ENCODE results near the gene EIF4G1.
"Not testable (repeated sequence)": the region's sequence is repeated elsewhere in the genome, so short reads cannot be mapped to it uniquely, and the experiment has no call there.

The EIF4G1 gene

DNA sequence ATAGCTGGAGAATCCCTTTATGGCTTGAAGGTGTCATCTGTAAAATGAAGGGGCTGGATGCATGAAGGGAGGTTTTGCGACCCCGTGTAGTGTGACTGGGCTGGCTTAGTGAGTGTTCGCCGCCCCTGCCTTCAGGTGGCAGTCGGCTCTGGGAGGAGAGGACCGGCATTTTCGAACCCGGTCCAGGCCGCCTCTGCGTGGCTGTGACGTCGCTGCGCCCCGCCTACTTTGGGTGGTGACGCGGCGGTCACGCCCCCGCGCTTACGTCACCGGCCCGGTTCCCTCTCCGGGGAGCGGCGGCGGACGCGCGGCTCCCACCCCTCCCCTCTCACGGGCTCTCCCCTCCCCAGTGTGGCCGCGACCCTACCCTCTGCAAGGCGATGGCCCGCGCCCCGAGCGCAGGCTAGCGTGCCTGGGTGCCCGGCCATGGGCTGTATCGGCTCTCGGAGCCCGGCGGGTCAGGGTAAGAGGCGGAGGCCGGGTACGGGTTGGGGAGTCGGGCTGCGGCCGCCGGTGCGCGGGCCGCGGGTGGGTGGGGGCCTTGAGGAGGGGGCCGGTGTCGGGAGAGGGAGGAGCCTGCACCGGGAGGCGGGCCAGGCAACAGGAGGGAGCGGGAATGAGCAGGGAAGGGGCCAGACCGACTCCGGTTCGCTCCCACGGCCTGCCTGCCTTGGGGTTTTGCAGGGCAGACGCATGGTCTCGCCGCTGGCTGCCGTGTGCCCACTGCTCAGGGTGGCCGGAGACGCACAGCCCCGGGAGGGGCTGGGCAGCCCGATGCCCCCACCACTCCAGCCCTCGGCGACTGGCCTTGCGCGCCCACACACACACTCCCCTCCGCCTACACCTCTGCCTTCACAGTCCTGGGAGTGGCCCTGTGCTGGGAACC lies 21.5 kb downstream of the EIF4G1 start:
- DNase-seq = peak; percentile 15

DNA sequence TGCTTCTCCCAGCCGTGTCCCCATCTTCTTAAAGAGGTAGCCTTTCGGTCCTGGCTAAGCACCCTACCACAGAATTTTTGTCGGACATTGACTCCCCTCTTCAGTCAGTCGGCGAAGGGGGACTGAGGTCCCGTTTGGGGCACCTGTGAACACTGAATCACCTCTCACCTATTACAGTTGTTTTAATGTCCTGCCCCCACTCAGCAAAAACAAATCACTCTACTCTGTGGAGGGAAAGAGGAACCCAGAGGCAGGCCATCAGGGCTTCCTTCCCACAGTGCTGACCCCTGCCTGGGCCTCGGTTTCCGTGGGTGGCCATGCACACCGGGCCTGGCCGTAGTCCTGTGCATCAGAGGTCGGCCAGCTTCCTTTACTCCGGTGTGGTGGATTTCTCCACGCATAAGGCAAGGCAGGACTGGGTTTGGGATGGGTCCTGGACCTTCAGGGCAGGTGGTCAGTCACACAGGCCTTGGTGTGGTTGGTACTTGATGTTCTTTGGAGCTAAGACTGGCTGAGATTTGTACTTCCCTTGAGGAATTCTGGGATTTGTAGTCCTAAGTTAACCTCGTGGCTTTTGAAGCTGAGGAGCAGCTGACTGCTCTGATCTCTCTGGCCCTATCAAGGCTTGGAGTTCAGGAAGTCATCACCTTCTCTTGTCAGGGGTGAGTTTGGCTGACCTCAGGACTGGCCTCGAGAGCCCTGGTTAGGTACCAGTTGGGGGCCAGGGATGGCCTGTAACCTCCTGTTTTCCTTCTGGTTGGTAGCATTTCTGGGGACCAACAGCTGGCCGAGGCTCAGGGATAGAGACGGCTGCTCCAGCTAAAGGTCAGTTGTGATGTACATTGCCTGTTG lies 22.4 kb downstream of the EIF4G1 start:
- DNase-seq = no peak

DNA sequence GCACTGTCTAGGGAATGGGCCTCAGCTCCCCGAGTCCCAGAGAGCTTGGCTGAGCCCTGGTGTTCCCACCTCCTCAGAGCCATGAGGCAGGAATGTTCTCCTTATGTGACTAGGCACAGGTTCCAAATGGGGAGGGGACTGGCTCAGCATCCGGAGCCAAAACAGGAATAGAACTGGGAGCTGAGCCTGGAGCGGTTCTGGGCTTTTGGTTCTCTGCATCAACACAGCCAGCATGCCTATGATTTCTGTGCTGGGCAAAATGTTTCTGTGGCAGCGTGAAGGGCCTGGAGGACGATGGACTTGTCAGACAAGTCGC lies 23.0 kb downstream of the EIF4G1 start, which contains the start of gene FAM131A:
Gene FAM131A (plus strand): TSS at position 202 of the 316 bp plus-strand sequence. CDS start 31 bp downstream, at position 233.
- no peak for DNase-seq

DNA sequence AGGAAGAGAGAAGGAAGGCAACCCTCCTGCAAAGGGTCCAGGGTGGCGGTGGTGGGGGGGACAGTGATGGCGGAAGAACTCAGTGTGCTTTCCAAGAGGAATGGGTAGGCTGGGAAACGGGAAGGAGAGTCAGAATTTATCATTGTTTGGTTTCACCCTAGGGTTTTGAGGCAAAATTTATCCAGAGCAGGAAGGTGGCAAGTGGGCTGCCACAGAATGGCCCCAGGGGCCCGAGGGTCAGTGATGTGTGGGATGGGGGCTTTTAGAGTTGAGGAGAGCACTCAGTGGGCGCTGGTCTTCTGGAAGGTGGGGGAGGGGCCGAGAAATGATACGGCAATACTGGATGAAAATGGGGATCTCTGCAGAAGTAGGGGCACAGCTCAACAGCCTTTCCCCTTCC lies 23.6 kb downstream of the EIF4G1 start:
- no peak for DNase-seq

DNA sequence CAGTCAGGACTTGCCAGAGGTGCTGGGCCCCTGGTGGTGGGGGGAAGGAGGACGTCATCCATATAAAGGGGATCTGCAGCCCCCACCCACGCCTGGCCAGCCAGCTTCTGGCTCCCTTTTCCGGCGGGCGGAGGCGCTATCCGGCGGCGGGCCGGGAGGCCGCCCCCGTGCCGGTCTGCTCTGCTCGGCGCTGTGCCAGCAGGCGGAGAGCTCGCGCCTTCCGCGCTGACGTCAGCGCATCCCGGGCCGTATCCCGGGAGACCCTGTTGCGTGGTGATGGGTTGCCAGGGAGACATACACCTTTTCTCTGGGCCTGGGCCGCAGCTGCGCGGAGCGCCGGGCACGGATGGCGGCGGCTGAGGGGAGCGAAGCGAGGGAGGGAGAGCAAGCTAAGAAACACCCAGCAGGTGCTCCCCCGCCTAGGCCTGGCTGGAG lies 24.1 kb downstream of the EIF4G1 start:
- DNase-seq = peak; percentile 82

DNA sequence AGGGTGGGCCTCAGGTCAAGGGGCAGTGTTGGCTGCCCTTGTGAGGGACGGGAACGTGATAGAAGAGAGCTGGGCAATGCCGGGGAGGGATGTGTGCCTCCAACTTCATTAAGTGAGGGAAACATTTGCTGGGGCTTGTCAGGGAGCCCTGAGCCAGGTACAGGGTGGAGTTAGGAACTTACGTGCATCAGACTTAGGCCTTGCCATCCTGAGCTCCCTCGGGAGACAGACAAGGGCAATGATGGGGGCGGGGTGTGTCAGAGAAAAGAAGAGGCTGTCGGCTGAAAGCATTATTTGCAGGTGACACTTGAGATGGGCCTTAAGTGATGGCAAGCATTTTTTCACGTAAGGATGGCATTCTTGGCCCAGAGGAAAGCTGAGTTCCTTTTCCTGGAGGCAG lies 24.6 kb downstream of the EIF4G1 start:
- no peak for DNase-seq

DNA sequence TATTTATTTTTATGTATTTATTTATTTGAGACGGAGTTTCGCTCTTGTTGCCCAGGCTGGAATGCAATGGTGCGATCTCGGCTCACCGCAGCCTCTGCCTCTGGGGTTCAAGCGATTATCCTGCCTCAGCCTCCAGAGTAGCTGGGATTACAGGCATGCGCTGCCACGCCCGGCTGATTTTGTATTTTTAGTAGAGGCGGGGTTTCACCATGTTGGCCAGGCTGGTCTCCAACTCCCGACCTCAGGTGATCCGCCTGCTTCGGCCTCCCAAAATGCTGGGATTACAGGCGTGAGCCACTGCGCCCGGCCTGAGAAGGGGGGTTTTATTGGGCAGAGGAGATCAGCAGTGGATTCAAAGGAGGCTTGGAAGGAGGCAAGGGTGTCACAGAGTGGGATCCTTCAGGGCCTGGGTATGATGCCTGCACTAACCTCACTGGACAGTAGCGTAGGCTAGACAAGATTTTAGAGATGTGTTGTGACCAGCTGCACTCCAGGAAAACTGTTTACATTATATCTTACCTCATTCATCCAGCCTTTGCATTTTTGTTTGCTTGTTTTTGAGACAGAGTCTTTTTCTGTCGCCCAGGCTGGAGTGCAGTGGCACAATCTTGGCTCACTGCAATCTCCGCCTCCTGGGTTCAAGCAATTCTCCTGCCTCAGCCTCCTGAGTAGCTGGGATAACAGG lies 25.2 kb downstream of the EIF4G1 start:
- DNase-seq = not testable (repeated sequence)

DNA sequence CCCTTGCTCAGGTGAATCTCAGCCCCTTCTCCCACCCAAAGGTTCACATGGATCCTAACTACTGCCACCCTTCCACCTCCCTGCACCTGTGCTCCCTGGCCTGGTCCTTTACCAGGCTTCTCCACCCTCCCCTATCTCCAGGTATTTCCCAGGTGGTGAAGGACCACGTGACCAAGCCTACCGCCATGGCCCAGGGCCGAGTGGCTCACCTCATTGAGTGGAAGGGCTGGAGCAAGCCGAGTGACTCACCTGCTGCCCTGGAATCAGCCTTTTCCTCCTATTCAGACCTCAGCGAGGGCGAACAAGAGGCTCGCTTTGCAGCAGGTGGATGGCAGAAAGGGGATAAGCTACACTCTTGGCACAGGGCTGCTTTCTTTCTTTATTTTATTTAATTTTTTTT lies 27.5 kb downstream of the EIF4G1 start:
- no peak for DNase-seq

DNA sequence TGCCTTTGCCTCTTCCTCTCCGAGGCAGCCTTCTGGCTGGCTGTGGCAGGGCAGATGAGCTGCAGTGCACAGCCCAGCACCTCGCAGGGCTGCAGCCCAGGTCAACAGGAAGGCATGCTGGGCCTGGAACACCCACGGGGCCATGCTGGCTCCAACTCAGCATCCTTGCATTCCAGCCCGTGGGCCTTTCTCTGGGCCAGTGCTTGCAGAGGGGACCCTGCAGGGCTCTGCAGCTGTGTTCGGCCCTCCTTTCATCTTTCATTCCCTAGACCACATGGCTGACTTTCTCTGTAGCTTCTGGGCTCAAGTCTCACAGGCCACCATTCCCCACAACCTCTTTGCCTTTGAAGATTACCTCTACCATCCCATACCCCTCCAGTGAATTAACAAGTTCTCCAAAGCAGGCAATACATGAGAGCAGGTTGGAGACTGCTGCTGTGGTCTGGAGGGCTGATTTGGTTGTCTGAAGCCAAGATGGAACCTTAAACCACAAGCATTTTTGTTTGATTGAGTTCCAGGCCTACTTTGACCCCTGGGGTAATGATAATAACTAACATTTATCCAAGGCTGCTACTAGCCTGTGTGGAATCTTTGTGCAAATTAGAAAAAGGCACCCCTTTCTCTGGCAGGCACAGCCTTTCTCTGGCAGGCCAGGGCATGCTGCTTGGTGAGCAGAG lies 28.9 kb downstream of the EIF4G1 start:
- DNase-seq = no peak

DNA sequence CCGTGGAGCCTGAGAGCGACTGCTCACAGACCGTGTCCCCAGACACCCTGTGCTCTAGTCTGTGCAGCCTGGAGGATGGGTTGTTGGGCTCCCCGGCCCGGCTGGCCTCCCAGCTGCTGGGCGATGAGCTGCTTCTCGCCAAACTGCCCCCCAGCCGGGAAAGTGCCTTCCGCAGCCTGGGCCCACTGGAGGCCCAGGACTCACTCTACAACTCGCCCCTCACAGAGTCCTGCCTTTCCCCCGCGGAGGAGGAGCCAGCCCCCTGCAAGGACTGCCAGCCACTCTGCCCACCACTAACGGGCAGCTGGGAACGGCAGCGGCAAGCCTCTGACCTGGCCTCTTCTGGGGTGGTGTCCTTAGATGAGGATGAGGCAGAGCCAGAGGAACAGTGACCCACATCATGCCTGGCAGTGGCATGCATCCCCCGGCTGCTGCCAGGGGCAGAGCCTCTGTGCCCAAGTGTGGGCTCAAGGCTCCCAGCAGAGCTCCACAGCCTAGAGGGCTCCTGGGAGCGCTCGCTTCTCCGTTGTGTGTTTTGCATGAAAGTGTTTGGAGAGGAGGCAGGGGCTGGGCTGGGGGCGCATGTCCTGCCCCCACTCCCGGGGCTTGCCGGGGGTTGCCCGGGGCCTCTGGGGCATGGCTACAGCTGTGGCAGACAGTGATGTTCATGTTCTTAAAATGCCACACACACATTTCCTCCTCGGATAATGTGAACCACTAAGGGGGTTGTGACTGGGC lies 30.3 kb downstream of the EIF4G1 start:
- no peak for DNase-seq

DNA sequence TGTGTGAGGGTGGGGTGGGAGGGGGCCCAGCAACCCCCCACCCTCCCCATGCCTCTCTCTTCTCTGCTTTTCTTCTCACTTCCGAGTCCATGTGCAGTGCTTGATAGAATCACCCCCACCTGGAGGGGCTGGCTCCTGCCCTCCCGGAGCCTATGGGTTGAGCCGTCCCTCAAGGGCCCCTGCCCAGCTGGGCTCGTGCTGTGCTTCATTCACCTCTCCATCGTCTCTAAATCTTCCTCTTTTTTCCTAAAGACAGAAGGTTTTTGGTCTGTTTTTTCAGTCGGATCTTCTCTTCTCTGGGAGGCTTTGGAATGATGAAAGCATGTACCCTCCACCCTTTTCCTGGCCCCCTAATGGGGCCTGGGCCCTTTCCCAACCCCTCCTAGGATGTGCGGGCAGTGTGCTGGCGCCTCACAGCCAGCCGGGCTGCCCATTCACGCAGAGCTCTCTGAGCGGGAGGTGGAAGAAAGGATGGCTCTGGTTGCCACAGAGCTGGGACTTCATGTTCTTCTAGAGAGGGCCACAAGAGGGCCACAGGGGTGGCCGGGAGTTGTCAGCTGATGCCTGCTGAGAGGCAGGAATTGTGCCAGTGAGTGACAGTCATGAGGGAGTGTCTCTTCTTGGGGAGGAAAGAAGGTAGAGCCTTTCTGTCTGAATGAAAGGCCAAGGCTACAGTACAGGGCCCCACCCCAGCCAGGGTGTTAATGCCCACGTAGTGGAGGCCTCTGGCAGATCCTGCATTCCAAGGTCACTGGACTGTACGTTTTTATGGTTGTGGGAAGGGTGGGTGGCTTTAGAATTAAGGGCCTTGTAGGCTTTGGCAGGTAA lies 31.1 kb downstream of the EIF4G1 start:
- no peak for DNase-seq

DNA sequence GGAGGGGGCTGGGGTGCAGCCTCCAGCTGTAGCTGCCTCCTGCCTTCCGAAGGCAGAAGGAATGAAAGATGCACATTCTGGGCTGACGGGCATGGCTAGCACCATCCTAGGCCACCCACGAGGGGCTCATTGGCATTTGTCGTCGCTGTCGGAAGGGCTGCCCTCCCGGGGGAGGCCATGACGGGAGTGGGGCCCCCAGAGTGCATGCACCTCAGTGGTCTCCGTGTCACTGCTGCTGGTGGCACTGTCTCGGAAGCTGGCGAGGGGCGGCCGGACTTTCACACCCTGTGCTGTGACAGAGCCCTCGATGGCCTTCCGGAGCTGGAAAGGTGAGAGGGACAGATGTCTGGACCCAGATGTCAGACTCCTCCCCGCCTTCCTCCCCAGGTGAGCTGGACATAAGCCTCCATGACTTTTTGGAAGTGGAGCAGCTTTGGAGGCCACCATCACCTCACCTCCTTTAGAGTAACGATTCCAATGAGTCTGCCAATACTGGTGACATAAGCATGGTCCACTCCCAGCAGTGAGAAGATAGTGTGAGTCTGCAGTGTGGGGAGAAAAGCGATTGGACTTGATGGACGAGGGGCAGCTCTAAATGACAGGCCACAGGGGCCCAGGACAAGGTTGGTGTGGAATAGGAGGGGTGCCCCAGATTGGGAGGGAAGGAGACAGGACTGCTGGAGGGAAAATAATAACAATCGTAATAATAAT lies 32.2 kb downstream of the EIF4G1 start:
- no peak for DNase-seq

DNA sequence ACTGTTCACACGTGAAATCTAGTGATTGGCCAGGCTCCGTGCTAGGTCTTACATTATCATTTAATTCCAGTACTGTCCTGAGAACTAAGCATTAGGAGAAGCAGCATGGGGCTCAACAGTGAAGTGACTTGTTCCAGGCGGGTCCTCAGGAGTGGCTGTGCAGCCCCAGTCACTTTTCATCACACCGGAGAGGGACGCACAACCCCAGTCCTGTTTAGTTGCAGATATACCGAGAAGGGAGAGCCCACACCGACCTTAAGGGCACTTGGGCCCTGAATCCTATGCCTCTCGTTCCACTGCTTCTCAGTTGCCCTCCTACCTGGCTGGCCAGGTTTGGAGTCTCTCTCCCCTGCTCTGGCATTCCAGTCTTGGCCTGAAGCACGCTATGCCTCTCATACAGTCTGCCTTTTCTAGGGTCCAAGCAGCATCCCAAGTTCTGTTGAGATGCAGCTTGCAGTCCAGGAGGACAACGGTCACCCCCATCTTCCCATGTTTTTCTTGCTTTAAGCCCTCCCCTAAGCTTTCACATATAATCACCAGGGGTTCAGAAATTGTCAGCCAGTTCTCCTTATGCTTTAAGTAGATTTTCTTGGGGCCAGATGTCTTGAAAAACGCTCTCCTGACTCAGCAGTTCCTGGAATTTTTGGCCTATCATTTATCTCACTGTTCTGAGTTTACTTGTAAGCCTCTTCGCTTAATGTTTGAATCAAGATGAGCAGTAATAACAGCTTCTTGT lies 33.1 kb downstream of the EIF4G1 start:
- no peak for DNase-seq

DNA sequence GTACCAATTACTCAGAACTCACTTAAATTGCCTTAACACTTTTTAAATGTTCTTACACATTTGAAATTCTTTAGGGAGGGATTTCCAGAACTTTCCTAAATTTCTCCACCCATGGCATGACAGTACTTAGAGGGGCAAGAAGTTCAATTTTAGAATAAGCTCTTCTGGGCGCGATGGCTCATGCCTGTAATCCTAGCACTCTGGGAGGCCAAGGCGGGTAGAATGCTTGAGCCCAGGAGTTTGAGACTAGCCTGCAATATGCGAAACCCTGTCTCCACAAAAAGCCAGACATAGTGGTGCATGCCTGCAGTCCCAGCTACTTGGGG lies 33.6 kb downstream of the EIF4G1 start:
- DNase-seq = no peak

DNA sequence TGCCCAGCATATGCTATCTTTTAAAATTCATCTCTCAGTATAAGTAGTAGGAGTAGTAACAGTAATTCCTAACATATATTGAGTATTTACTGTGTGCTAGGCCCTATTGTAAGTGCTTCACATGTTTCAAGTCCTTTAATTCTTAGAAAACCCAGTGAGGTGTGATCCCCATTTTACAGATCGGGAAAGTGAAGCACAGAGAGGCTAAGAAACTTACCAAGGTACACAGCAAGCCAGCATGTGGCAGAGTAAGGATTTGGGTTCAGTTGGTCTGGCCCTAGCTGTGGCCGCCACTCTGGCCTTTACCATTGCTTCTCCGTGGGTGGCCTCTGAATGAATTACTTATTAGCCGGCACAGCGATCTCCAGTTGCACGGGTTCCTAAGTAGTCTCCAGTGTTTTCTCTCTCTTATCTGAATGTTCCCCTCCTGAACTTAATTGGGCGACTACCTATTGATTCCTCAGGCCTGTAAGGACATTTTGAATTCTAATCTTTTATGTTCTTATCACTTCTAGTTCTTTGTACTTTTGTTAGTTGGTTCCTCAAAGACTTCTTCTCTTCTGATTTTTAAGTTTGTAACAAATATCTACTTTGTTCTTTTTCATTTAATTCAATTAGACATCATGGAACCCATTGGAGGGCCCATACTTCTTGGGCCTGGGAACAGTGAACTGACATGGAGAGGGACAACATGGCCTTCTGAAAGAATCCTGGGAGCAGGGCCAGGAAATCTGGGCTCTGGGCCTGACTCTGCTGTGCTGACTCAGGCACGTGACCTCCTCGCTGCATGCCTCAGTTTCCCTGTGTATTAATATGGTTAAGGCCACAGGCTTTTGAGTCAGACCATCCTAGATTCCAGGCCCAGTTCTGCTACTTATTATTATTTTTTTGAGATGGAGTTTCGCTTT lies 35.4 kb downstream of the EIF4G1 start:
- DNase-seq = no peak

DNA sequence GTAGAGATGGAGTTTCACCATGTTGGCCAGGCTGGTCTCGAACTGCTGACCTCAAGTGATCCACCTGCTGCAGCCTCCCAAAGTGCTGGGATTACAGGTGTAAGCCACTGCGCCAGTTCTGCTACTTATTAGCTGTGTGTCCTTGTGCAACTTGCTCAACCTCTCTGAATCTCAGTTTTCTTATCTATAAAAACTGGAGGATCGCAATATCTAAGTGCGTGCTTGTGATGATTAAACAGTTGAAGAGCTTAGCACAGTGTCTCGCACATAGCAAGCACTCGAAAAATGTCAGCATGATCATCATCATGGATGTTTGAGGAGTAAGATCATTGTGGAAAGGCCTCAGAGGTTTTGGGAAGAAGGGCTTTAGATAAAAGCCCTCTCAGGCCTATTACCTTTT lies 36.2 kb downstream of the EIF4G1 start:
- no peak for DNase-seq

DNA sequence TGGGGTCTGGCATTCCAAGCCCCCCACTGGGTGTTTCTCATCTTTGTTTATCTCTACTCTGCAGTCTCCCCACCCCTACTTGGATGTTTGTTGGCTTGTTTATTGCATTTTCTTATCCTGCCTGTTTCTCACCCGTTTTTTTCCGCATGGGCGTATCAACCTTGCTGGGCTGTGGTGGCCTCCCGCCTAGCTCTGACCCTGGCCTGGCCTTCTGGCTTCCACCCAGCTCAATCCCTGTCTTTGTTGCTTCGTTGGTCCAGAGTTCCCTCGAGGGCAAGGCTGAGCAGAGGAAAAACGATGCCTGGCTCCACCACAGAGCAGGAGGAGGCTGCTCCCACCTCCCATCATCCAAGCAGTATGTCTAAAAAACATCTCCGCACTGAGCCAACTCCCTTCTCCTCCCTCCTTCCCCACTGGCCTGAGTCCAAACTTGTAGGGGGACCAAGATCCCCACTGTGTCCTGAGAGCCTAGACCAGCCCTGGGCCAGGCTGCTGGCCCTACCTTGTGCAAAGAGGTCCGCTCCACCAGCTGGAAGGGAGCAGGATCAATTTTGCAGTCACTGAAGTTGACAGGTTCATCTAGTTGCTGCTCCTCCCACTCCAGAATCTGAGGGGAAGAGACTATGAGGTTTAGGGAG lies 37.2 kb downstream of the EIF4G1 start:
- no peak for DNase-seq

DNA sequence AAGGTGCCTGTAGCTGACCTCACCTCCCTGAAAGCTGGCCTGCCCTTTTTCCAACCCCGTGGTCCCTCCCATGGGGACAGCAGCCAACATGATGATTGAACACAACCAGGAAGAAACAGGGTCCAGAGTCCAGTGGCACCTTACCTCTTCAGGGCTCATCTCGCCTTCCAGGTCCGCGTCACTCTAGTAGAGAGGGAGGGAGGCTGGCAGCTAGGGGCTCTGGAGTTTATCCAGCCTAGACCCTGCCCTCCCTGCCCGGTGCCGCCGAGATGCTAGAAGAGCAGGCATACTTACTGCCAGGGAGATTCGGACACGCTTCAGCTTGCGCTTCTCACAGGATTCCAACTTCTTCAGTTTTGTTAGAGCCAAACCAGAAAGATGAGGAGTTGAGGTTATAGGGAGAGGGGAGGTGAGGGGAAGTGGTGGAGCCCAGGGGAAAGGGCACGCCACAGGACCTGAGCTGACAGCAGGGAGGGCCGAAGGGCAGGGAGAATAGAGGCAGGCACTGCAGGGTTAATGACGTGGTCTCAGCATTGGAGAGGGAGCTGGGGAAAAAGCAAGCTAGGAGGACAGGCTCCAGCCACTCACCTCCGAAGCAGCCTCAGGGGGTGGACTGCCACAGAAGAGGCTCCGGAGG lies 37.9 kb downstream of the EIF4G1 start:
- DNase-seq = no peak

All from NCI-H1417 treated with DMSO at 0.1 percent for 48 hours (cell line).